Heart left ventricle (tissue), 16 donors: Measurements from ENCODE around the gene ZNF750. TPM values are rescaled to one million over a fixed set of nuclear protein-coding genes. Genes with fewer than 3 reads are reported as not detected.
A peak's percentile ranks its signal among the peaks of the same experiment; 100 is the strongest.

Source experiments
- ATAC-seq, 4 donors: fragments of 200-7000 bp; cut with Tn5 transposase; one replicate each; pipeline ENCODE4 v1.9.1; 2020 to 2022; ENCODE audit warnings: moderate library complexity in 4 of 4, mild to moderate bottlenecking in 3 of 4, moderate number of reproducible peaks in 1 of 4
- DNase-seq, 5 donors: peaks; one replicate each; pipeline ENCODE4 v3.0.0-alpha.2; 2020
- H3K27ac ChIP-seq, 12 donors: fragments of 200-600 bp; sonication (generic) in 4 of 12; one replicate each; pipeline versions ENCODE4 v1.5.0 to v1.8.0; 2016 to 2022; ENCODE audit warnings: mild to moderate bottlenecking in 2 of 12
- H3K27me3 ChIP-seq, 9 donors: fragments of 200-600 bp; sonication (generic) in 2 of 9; one replicate each; pipeline versions ENCODE4 v1.5.1 to v1.8.0; 2016 to 2022; ENCODE audit warnings: mild to moderate bottlenecking in 3 of 9
- H3K36me3 ChIP-seq, 9 donors: fragments of 200-600 bp; sonication (generic) in 2 of 9; one replicate each; pipeline versions ENCODE4 v1.5.0 to v1.8.0; 2018 to 2022; ENCODE audit warnings: mild to moderate bottlenecking in 2 of 9
- H3K4me1 ChIP-seq, 12 donors: fragments of 200-600 bp; sonication (generic) in 4 of 12; one replicate each; pipeline versions ENCODE4 v1.5.0 to v1.8.0; 2016 to 2022; ENCODE audit warnings: mild to moderate bottlenecking in 3 of 12
- H3K4me3 ChIP-seq, 12 donors: fragments of 200-600 bp; sonication (generic) in 4 of 12; one replicate each; pipeline versions ENCODE4 v1.5.0 to v1.8.0; 2017 to 2022; ENCODE audit warnings: mild to moderate bottlenecking in 9 of 12, moderate library complexity in 4 of 12
- H3K9me3 ChIP-seq, 12 donors: fragments of 200-600 bp; sonication (generic) in 4 of 12; one replicate each; pipeline versions ENCODE4 v1.5.0 to v1.8.0; 2016 to 2022; ENCODE audit warnings: mild to moderate bottlenecking in 1 of 12
- POLR2A ChIP-seq, 2 donors: fragments of 450-650 bp; IDR thresholded peaks; one replicate each; pipeline ENCODE4 v1.6.1; 2017; ENCODE audit warnings: antibody characterized with exemption in 2 of 2, mild to moderate bottlenecking in 2 of 2, moderate library complexity in 2 of 2
- WGBS, 4 donors: extraction: QIAGEN DNeasy Blood & Tissue Kit in 2 of 4; methylation state at CpG; one replicate each; pipeline versions ENCODE4 v1.1.5 to v1.1.7; 2013 to 2018; 5-methylcytosine and 5-hydroxymethylcytosine counted together
- intact Hi-C, 10 donors: fragments of 100-400 bp; cut with DNase I; formaldehyde crosslinking; loops; one replicate each; pipeline versions ENCODE4 v1.11.1 to v1.14.2; 2022
- polyA plus RNA-seq, 2 donors: library from polyadenylated mRNA; stranded (reverse); fragments of 200-250 nt; gene quantifications; one replicate each; pipeline ENCODE4 v1.2.3, GENCODE V29; 2013
- total RNA-seq, 9 donors: library from RNA; depleted of rRNA in 2 of 9; stranded (reverse); fragments of >200 nt in 2 of 9; fragmentation: NEBNext Ultra II Directional in 3 of 9; extraction: Animal tissue kit (Norgen Biotek cat#: 25700) in 3 of 9; gene quantifications; one replicate each; pipeline versions ENCODE4 v1.1.0 to v1.2.4, GENCODE V29; 2016 to 2023
- TF ChIP-seq, protein P1 (sequence below), 12 donors: fragments of 200-600 bp; sonication (generic) in 4 of 12; IDR thresholded peaks; one replicate each; pipeline versions ENCODE4 v1.5.0 to v1.8.0; 2018 to 2022; ENCODE audit warnings: antibody characterized with exemption in 12 of 12, mild to moderate bottlenecking in 5 of 12
- donor health status: ischemic (EF 13 %, LVEDD 7.1; RV severe dilation, severe dysfunction).
- donor health status: healthy with polysubstance abuse.
- donor health status: DM: no; HTN: yes; CAD: no.
- donor health status: DM: no; HTN: no; CAD: no.
- donor health status: ischemic (EF 25% LVEDD 6.9; RV normal size, moderate dysfunction).
- donor health status: ischemic (EF 25% LVEDD 5.7; RV mildly dilated, moderate dysfunction).
- donor health status: healthy.
- donor health status: DM: yes; HTN: yes; CAD: no.
- donor health status: ischemic (EF 35%, LVEDD 5.7; RV mildly dilated, moderate dysfunction).
- donor health status: nonischemic (EF 11% LVEDD 7.7; RV severe dilation, severe dysfunction).
- donor health status: DM: yes; HTN: yes; CAD: no.
- donor health status: PGD.
- donor health status: ischemic (EF 29% LVEDD 5.4; RV normal size, mild dysfunction).
- donor health status: nonischemic (EF 23%, LVEDD 6.1; RV moderate dilation, normal function).

The ZNF750 gene
- total and polyA plus RNA-seq, 11 donors = 0.08 to 0.38 (median 0.24) TPM; not detected in 7

- H3K4me1 ChIP-seq = peaks cover 0 to 76% (median 34%) of the 10 kb centered on the region in 12 donors
- no peaks in the 10 kb centered on the region for H3K27me3 ChIP-seq
- intact Hi-C loops = no loop called here
- H3K27ac ChIP-seq = peak overlapping the region in 1 of 12 donors; percentile 78
- DNase-seq (peak in 1 of 5 donors; percentile 18), ATAC-seq (no peak)
- H3K9me3 ChIP-seq = no peaks in the 10 kb centered on the region
- TF ChIP-seq, protein P1, sequence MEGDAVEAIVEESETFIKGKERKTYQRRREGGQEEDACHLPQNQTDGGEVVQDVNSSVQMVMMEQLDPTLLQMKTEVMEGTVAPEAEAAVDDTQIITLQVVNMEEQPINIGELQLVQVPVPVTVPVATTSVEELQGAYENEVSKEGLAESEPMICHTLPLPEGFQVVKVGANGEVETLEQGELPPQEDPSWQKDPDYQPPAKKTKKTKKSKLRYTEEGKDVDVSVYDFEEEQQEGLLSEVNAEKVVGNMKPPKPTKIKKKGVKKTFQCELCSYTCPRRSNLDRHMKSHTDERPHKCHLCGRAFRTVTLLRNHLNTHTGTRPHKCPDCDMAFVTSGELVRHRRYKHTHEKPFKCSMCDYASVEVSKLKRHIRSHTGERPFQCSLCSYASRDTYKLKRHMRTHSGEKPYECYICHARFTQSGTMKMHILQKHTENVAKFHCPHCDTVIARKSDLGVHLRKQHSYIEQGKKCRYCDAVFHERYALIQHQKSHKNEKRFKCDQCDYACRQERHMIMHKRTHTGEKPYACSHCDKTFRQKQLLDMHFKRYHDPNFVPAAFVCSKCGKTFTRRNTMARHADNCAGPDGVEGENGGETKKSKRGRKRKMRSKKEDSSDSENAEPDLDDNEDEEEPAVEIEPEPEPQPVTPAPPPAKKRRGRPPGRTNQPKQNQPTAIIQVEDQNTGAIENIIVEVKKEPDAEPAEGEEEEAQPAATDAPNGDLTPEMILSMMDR (IDR thresholded peaks at IDR 0.05) = no peak
- no peak for TF ChIP-seq POLR2A (IDR thresholded peaks at IDR 0.05)
- 91 to 93% (median 93%) methylated on average over 25 of the region's 25 CpGs for WGBS, 4 donors
- no peaks in the 10 kb centered on the region for H3K36me3 ChIP-seq
- no peak overlapping the region for H3K4me3 ChIP-seq
These were observed 23.0 kb upstream of the ZNF750 start for GRCh38 chr17:82862737-82863382.

DNA sequence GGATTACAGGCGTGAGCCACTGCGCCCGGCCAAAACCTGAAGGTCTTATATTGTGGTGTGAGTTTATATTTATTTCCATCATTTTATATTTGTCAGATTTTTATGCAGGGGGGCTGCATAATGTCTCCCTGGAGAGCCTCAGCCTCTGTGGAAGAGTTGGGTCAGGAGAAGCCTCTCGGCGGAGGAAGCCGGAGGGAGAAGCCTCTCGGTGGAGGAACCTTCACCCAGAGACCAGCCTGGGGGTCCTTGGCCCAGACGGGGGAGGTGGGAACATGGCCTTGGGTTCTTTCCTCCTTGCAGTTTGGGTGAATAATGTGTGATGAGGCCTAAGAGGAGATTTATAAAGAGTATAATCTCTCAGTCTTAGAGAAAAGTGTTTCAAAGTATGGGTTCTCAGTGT lies 22.4 kb upstream of the ZNF750 start:
- Histone ChIP-seq H3K9me3 (no peaks in the 10 kb centered on the region), H3K36me3 (no peaks in the 10 kb centered on the region), H3K27ac (no peak overlapping the region), H3K27me3 (no peaks in the 10 kb centered on the region), H3K4me1 (peaks cover 0 to 75% (median 33%) of the 10 kb centered on the region in 12 donors), H3K4me3 (no peak overlapping the region)
- intact Hi-C loops = no loop called here
- TF ChIP-seq POLR2A (IDR thresholded peaks at IDR 0.05) = no peak
- TF ChIP-seq, protein P1 (IDR thresholded peaks at IDR 0.05) = no peak
- 94 to 95% (median 95%) methylated on average over 8 of the region's 8 CpGs for WGBS, 4 donors
- no peak for ATAC-seq
- DNase-seq = no peak

DNA sequence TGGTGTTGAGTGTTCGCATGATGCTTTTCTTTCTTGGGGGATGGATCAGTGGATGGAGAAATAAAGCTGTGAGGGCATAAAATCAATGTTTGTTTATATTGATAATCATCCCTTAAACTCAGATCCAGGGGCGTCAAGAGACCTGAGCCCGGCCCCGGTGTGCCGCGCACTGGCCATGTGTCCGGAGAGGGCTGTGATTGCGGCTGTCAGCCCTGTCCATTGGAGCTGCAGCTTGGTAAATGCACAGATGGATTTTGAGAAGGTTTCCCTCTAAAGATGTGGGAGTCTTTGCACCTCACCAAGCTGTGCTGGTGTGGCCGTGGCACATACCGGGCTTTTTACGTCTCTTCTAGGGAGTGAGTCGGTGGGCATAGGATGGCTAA lies 21.6 kb upstream of the ZNF750 start:
- peaks cover 0 to 67% (median 25%) of the 10 kb centered on the region in 12 donors for H3K4me1 ChIP-seq

More for the DNA sequence above, 21.6 kb upstream of the ZNF750 start:
- H3K27ac ChIP-seq = no peak overlapping the region
- intact Hi-C loops = no loop called here
- ATAC-seq (no peak), DNase-seq (no peak)
- no peaks in the 10 kb centered on the region for H3K27me3 ChIP-seq
- H3K9me3 ChIP-seq = no peaks in the 10 kb centered on the region
- H3K36me3 ChIP-seq = no peaks in the 10 kb centered on the region
- TF ChIP-seq POLR2A (IDR thresholded peaks at IDR 0.05) = no peak
- TF ChIP-seq, protein P1 (IDR thresholded peaks at IDR 0.05) = no peak
- 95 to 98% (median 97%) methylated on average over 12 of the region's 12 CpGs for WGBS, 4 donors
- H3K4me3 ChIP-seq = no peak overlapping the region
